MM.1S (cell line): ENCODE results near the gene FAM83F.

Experiments used
- DNase-seq: peaks from one replicate; pipeline ENCODE4 v3.0.0-alpha.2; 2015
- H2AFZ ChIP-seq: fragments of 300-600 bp; sonication (generic); 2 replicates; pipeline ENCODE4 v1.6.0; 2016; ENCODE audit warnings: antibody characterized with exemption, low read length
- H3F3A ChIP-seq: fragments of 300-600 bp; sonication (generic); 2 replicates; pipeline ENCODE4 v1.6.1; 2016; ENCODE audit warnings: mild to moderate bottlenecking, antibody characterized with exemption, low read length, moderate library complexity, mixed read lengths; ENCODE audit not compliant: insufficient read depth
- H3K27ac ChIP-seq: fragments of 300-600 bp; sonication (generic); 2 replicates; pipeline ENCODE4 v1.5.1; 2016; ENCODE audit warnings: mild to moderate bottlenecking, low read length
- H3K27me3 ChIP-seq: fragments of 300-600 bp; sonication (generic); replicated peaks from 2 replicates; pipeline ENCODE4 v1.6.0; 2016; ENCODE audit warnings: low read length; ENCODE audit not compliant: insufficient read depth
- H3K36me3 ChIP-seq: fragments of 300-600 bp; sonication (generic); replicated peaks from 2 replicates; pipeline ENCODE4 v1.6.1; 2016; ENCODE audit warnings: mild to moderate bottlenecking, low read length, mixed read lengths; ENCODE audit not compliant: insufficient read depth
- H3K4me1 ChIP-seq: fragments of 300-600 bp; sonication (generic); 2 replicates; pipeline ENCODE4 v1.6.1; 2016; ENCODE audit warnings: low read length, mixed read lengths
- H3K4me2 ChIP-seq: fragments of 300-600 bp; sonication (generic); 2 replicates; pipeline ENCODE4 v1.6.0; 2016; ENCODE audit warnings: low read depth, low read length
- H3K4me3 ChIP-seq: fragments of 300-600 bp; sonication (generic); 2 replicates; pipeline ENCODE4 v1.5.1; 2016; ENCODE audit warnings: low read length, mixed read lengths
- H3K79me2 ChIP-seq: fragments of 300-600 bp; sonication (generic); 2 replicates; pipeline ENCODE4 v1.6.1; 2016; ENCODE audit warnings: mixed run types, low read length, mixed read lengths
- H3K9ac ChIP-seq: fragments of 300-600 bp; sonication (generic); 2 replicates; pipeline ENCODE4 v1.6.1; 2016; ENCODE audit warnings: low read length, mixed read lengths
- H3K9me2 ChIP-seq: fragments of 300-600 bp; sonication (generic); replicated peaks from 2 replicates; pipeline ENCODE4 v1.6.1; 2016; ENCODE audit warnings: mild to moderate bottlenecking, low read length, mixed read lengths; ENCODE audit not compliant: insufficient read depth
- H3K9me3 ChIP-seq: fragments of 300-600 bp; sonication (generic); replicated peaks from 2 replicates; pipeline ENCODE4 v1.6.1; 2016; ENCODE audit warnings: mild to moderate bottlenecking, low read length, mixed read lengths; ENCODE audit not compliant: insufficient read depth
- H4K20me1 ChIP-seq: fragments of 300-600 bp; sonication (generic); 2 replicates; pipeline ENCODE4 v1.6.1; 2016; ENCODE audit warnings: mild to moderate bottlenecking, low read length, moderate library complexity, mixed read lengths; ENCODE audit not compliant: insufficient read depth
- EZH2 ChIP-seq: fragments of 300-600 bp; sonication (generic); optimal IDR thresholded peaks from 2 replicates; pipeline ENCODE3; 2017; ENCODE audit warnings: low read depth, mild to moderate bottlenecking, antibody characterized with exemption, low read length, mixed read lengths
- EZH2phosphoT487 ChIP-seq: fragments of 300-600 bp; sonication (generic); IDR thresholded peaks from 2 replicates; pipeline ENCODE4 v1.6.1; 2018; ENCODE audit warnings: antibody characterized with exemption, low read length
- TF ChIP-seq, protein P1 (sequence below): fragments of 300-600 bp; sonication (generic); IDR thresholded peaks from 2 replicates; pipeline ENCODE4 v1.5.1; 2016; ENCODE audit warnings: antibody characterized with exemption, low read length, mixed read lengths

The FAM83F gene

DNA sequence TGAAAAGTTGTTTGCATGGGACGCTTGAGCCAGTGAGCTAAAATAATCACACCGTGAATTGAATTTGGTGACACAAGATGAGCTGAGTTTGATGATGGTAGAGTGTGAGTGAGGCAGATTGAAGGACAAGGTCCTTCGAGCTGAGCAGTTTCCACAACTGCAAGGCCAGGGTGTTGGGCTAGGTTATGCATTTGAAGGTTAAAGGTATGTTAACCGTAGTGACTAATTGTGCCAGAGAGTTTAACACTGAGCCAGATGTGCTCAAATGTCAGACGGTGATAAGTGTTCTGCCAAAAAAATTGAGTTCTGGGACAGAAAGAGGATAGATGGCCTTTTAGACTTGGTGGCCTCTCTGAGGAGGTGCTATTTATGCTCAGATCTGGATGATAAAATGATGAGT is 89.5 kb downstream of the FAM83F start:
- Histone ChIP-seq H3F3A (no peaks in the 10 kb centered on the region), H3K9ac (no peak overlapping the region), H3K27ac (no peak overlapping the region), H3K79me2 (peaks cover 35% of the 10 kb centered on the region), H2AFZ (no peak overlapping the region), H3K36me3 (no peaks in the 10 kb centered on the region), H3K4me3 (no peak overlapping the region), H3K4me1 (no peaks in the 10 kb centered on the region), H3K9me2 (no peaks in the 10 kb centered on the region), H3K27me3 (no peaks in the 10 kb centered on the region), H3K9me3 (no peaks in the 10 kb centered on the region), H3K4me2 (no peak overlapping the region), H4K20me1 (no peaks in the 10 kb centered on the region)
- TF ChIP-seq, protein P1, sequence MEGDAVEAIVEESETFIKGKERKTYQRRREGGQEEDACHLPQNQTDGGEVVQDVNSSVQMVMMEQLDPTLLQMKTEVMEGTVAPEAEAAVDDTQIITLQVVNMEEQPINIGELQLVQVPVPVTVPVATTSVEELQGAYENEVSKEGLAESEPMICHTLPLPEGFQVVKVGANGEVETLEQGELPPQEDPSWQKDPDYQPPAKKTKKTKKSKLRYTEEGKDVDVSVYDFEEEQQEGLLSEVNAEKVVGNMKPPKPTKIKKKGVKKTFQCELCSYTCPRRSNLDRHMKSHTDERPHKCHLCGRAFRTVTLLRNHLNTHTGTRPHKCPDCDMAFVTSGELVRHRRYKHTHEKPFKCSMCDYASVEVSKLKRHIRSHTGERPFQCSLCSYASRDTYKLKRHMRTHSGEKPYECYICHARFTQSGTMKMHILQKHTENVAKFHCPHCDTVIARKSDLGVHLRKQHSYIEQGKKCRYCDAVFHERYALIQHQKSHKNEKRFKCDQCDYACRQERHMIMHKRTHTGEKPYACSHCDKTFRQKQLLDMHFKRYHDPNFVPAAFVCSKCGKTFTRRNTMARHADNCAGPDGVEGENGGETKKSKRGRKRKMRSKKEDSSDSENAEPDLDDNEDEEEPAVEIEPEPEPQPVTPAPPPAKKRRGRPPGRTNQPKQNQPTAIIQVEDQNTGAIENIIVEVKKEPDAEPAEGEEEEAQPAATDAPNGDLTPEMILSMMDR = no peak
- no peak for TF ChIP-seq EZH2
- no peak for TF ChIP-seq EZH2phosphoT487
- DNase-seq = no peak

DNA sequence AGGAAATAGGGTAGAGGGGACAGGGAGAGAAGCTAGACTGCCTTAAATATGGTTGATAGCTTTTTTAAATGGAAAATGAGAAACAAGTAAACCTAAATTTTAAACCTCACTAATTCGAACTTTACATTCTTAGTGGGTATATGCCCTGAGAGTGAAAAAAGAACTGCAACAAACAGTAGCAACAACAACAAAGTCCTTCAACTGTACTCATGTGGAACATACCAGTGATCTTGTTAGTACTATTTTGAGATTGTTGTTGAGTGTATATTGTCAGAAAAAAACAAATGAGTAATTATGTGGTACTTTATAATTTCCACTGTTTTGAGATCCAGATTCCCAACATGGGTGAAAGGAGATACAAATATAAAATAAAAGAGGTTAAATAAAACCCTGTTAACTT is 94.1 kb downstream of the FAM83F start:
- H3K79me2 ChIP-seq = peaks cover 39% of the 10 kb centered on the region
- no peak overlapping the region for H3K9ac ChIP-seq
- no peaks in the 10 kb centered on the region for H3F3A ChIP-seq
- no peaks in the 10 kb centered on the region for H3K36me3 ChIP-seq
- H3K4me3 ChIP-seq = no peak overlapping the region
- no peak overlapping the region for H2AFZ ChIP-seq
- no peaks in the 10 kb centered on the region for H3K9me3 ChIP-seq
- TF ChIP-seq, protein P1 = no peak
- TF ChIP-seq EZH2 (no peak), EZH2phosphoT487 (no peak)
- no peaks in the 10 kb centered on the region for H3K4me1 ChIP-seq
- no peaks in the 10 kb centered on the region for H3K9me2 ChIP-seq
- H3K27ac ChIP-seq = no peak overlapping the region
- H3K27me3 ChIP-seq = no peaks in the 10 kb centered on the region
- H4K20me1 ChIP-seq = no peaks in the 10 kb centered on the region
- no peak overlapping the region for H3K4me2 ChIP-seq
- DNase-seq = no peak
